Activated naive CD8-positive, alpha-beta T cell treated with anti-CD3 and anti-CD28 coated beads for 36 hours (primary cell): Measurements from ENCODE around the gene MCC. TPM values are rescaled to one million over a fixed set of nuclear protein-coding genes. Genes with fewer than 3 reads are reported as not detected.

ENCODE experiments used
- DNase-seq: peaks from one replicate; pipeline ENCODE4 v3.0.0; 2021
- H3K27ac Mint-ChIP-seq: one replicate; pipeline ENCODE4 v1.8.0; 2022; ENCODE audit warnings: mild to moderate bottlenecking, moderate library complexity, mixed read lengths
- H3K27me3 Mint-ChIP-seq: one replicate; pipeline ENCODE4 v1.8.0; 2022; ENCODE audit warnings: mild to moderate bottlenecking, mixed read lengths
- H3K36me3 Mint-ChIP-seq: one replicate; pipeline ENCODE4 v1.8.0; 2021; ENCODE audit warnings: mild to moderate bottlenecking, mixed read lengths
- H3K4me1 Mint-ChIP-seq: one replicate; pipeline ENCODE4 v1.8.0; 2021; ENCODE audit warnings: mixed read lengths
- H3K4me3 Mint-ChIP-seq: one replicate; pipeline ENCODE4 v1.8.0; 2022; ENCODE audit warnings: mild to moderate bottlenecking, moderate library complexity, mixed read lengths
- H3K9me3 Mint-ChIP-seq: one replicate; pipeline ENCODE4 v1.8.0; 2022; ENCODE audit warnings: mixed read lengths
- total RNA-seq, 2 experiments: library from RNA; stranded (reverse); gene quantifications; one replicate each; pipeline ENCODE4 v1.2.3, GENCODE V29; 2021

The MCC gene
- total RNA-seq, 2 experiments from 2014 or later: 2.4 to 2.9 TPM

GRCh38 chr5:113050721-113051382 lies 437.4 kb downstream of the MCC start:
- H3K4me1 Mint-ChIP-seq: peaks cover 3% of the 10 kb centered on the region
- no peaks in the 10 kb centered on the region for H3K9me3 Mint-ChIP-seq
- no peaks in the 10 kb centered on the region for H3K27me3 Mint-ChIP-seq
- H3K27ac Mint-ChIP-seq: no peak overlapping the region
- no peak overlapping the region for H3K4me3 Mint-ChIP-seq
- no peaks in the 10 kb centered on the region for H3K36me3 Mint-ChIP-seq
- no peak for DNase-seq

DNA sequence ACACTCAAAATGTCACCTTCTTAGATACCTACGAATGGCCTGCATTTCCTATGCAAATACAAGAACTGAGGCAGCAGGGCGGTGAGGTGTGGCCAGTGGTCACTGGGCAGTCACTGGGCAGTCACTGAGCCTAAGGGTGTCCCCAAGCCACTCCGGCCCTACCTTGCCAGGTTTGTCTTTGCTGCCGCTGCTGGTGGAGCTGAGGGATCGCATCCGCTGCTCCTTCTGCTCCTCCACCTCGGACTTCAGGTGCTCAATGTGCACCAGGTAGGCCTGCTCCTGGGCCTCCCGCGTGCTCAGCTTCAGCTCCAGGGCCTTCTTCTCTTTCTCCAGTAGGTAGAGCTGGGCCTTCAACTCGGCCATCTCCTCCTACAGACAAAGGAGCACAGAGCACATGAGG lies 439.3 kb downstream of the MCC start:
- no peak for DNase-seq
- H3K27me3 Mint-ChIP-seq: no peaks in the 10 kb centered on the region
- H3K4me3 Mint-ChIP-seq: no peak overlapping the region
- H3K9me3 Mint-ChIP-seq: no peaks in the 10 kb centered on the region
- peaks cover 3% of the 10 kb centered on the region for H3K4me1 Mint-ChIP-seq
- no peaks in the 10 kb centered on the region for H3K36me3 Mint-ChIP-seq
- no peak overlapping the region for H3K27ac Mint-ChIP-seq

GRCh38 chr5:113047733-113048652 lies 440.3 kb downstream of the MCC start:
- Mint-ChIP-seq H3K36me3 (no peaks in the 10 kb centered on the region), H3K27ac (no peak overlapping the region), H3K4me1 (peaks cover 3% of the 10 kb centered on the region), H3K27me3 (no peaks in the 10 kb centered on the region), H3K9me3 (no peaks in the 10 kb centered on the region), H3K4me3 (no peak overlapping the region)
- DNase-seq: no peak

GRCh38 chr5:113047234-113047633 lies 441.0 kb downstream of the MCC start:
- no peak for DNase-seq
- H3K4me1 Mint-ChIP-seq: peaks cover 3% of the 10 kb centered on the region
- no peaks in the 10 kb centered on the region for H3K27me3 Mint-ChIP-seq
- no peak overlapping the region for H3K27ac Mint-ChIP-seq
- no peaks in the 10 kb centered on the region for H3K36me3 Mint-ChIP-seq
- no peaks in the 10 kb centered on the region for H3K9me3 Mint-ChIP-seq
- no peak overlapping the region for H3K4me3 Mint-ChIP-seq

DNA sequence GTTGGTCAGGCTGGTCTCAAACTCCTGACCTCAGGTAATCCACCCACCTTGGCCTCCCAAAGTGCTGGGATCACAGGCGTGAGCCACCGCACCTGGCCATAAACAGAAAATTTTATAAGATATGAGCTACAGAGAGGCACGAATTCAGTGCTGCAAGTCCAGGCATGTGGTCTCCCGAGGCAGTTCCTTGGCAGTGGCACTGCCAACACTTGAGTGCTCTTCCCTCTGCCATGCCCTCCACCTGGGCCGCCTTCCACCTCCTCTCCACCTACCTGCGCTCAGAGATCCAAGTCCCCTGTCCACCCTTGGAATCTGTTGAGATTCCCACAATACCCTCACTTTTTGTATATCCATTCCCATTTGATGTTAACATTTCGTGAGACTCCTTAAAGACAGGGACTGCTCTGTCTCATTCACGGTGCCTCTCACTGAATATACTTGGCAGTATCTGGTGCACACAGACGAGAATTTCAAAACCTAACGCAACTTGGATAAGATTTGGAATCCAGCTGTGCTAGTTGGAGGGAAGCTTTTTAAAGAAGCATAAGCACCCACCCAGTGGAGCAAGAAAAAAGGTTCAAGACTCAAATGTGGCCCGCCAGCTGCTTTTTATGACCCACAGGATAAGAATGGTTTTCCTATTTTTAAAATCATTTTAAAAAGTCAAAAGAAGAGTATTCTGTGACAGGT lies 443.3 kb downstream of the MCC start:
- Mint-ChIP-seq H3K27me3 (no peaks in the 10 kb centered on the region), H3K4me3 (no peak overlapping the region), H3K9me3 (no peaks in the 10 kb centered on the region), H3K27ac (no peak overlapping the region), H3K4me1 (no peaks in the 10 kb centered on the region), H3K36me3 (no peaks in the 10 kb centered on the region)
- no peak for DNase-seq

- Mint-ChIP-seq H3K36me3 (no peaks in the 10 kb centered on the region), H3K9me3 (no peaks in the 10 kb centered on the region), H3K4me3 (no peak overlapping the region), H3K27ac (no peak overlapping the region), H3K27me3 (no peaks in the 10 kb centered on the region), H3K4me1 (no peaks in the 10 kb centered on the region)
- DNase-seq: peak; percentile 10
These were observed 444.7 kb downstream of the MCC start for GRCh38 chr5:113043491-113043931.

DNA sequence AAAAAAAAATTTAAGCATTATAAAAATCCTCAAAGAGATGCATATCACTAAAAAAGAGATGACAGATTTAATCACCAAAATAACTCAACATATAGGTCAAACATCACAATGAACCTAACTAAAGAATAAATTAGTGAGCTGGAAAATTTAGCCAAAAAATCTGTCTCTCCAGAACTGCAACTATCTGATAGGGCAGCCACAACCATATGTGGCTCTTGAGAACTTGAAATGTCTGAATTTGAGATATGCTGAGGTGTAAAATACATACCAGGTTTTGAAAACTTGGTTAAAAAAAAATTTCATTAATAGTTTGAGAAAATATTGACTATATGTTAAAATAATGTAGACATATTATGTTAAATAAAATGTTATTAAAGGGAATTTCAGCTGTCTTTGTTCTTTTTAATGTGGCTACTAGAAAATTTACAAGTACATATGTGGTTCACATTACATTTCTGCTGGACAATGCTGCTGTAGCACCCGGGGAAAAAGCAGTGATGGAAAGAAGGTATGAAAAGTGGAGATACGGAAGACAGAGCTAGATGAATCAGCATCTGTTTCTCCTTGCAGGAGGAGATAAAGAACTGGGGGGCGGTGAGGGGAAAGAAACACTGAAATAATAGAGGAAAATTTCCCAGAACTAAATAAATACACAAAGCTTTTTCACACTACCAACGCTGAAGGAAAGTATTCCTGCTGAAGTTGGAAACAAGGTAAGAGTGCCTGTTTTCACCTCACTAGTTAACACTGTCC lies 445.6 kb downstream of the MCC start:
- H3K9me3 Mint-ChIP-seq: no peaks in the 10 kb centered on the region
- no peak overlapping the region for H3K27ac Mint-ChIP-seq
- H3K27me3 Mint-ChIP-seq: no peaks in the 10 kb centered on the region

DNA sequence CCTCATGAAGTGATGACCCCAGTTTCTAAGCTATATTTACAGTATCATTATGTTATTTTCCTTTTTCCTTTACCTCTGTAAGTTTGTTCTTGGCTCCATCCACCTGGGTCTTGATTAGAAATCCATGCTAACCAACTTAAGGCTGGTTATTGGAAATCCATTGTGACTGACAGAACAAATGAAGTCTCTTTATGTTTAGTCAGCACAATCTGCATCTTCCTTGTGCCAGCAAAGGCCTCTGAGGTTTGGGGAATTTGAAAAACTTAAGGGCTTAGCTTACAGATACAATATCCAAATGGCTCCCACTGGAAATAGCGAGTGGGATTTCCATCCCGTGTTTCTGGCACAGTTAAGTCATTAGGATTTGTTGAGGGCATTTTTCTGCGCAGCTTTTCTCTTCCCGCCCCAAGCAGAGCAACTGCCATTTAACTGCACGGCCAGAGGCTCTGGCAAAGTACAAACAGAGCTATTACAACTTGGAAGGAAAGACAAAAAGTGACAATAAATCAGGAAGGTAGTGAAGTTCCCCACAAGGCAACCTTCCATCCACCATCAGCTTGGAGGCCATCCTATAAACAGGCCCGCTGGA lies 447.5 kb downstream of the MCC start:
- H3K27me3 Mint-ChIP-seq: no peaks in the 10 kb centered on the region
- no peak overlapping the region for H3K4me3 Mint-ChIP-seq
- DNase-seq: no peak
- no peaks in the 10 kb centered on the region for H3K36me3 Mint-ChIP-seq
- H3K9me3 Mint-ChIP-seq: no peaks in the 10 kb centered on the region
- no peak overlapping the region for H3K27ac Mint-ChIP-seq
- no peaks in the 10 kb centered on the region for H3K4me1 Mint-ChIP-seq

More for the DNA sequence above, 445.6 kb downstream of the MCC start:
- H3K4me1 Mint-ChIP-seq: no peaks in the 10 kb centered on the region
- no peaks in the 10 kb centered on the region for H3K36me3 Mint-ChIP-seq
- no peak overlapping the region for H3K4me3 Mint-ChIP-seq
- no peak for DNase-seq

GRCh38 chr5:113039934-113040285 lies 448.3 kb downstream of the MCC start:
- no peaks in the 10 kb centered on the region for H3K27me3 Mint-ChIP-seq
- no peaks in the 10 kb centered on the region for H3K4me1 Mint-ChIP-seq
- no peaks in the 10 kb centered on the region for H3K36me3 Mint-ChIP-seq
- no peak overlapping the region for H3K4me3 Mint-ChIP-seq
- no peak for DNase-seq
- no peaks in the 10 kb centered on the region for H3K9me3 Mint-ChIP-seq
- no peak overlapping the region for H3K27ac Mint-ChIP-seq

- Mint-ChIP-seq H3K27me3 (no peaks in the 10 kb centered on the region), H3K27ac (no peak overlapping the region), H3K4me3 (no peak overlapping the region), H3K36me3 (no peaks in the 10 kb centered on the region), H3K4me1 (no peaks in the 10 kb centered on the region), H3K9me3 (no peaks in the 10 kb centered on the region)
- no peak for DNase-seq
These were observed 448.9 kb downstream of the MCC start for GRCh38 chr5:113039229-113039933.

GRCh38 chr5:113038714-113039113 lies 449.5 kb downstream of the MCC start:
- H3K27ac Mint-ChIP-seq: no peak overlapping the region
- no peaks in the 10 kb centered on the region for H3K4me1 Mint-ChIP-seq
- H3K27me3 Mint-ChIP-seq: no peaks in the 10 kb centered on the region
- no peak for DNase-seq
- H3K36me3 Mint-ChIP-seq: no peaks in the 10 kb centered on the region
- H3K9me3 Mint-ChIP-seq: no peaks in the 10 kb centered on the region
- no peak overlapping the region for H3K4me3 Mint-ChIP-seq

GRCh38 chr5:113038136-113038535 lies 450.1 kb downstream of the MCC start:
- Mint-ChIP-seq H3K36me3 (no peaks in the 10 kb centered on the region), H3K27ac (no peak overlapping the region), H3K27me3 (no peaks in the 10 kb centered on the region), H3K9me3 (no peaks in the 10 kb centered on the region), H3K4me1 (no peaks in the 10 kb centered on the region), H3K4me3 (no peak overlapping the region)
- DNase-seq: no peak

DNA sequence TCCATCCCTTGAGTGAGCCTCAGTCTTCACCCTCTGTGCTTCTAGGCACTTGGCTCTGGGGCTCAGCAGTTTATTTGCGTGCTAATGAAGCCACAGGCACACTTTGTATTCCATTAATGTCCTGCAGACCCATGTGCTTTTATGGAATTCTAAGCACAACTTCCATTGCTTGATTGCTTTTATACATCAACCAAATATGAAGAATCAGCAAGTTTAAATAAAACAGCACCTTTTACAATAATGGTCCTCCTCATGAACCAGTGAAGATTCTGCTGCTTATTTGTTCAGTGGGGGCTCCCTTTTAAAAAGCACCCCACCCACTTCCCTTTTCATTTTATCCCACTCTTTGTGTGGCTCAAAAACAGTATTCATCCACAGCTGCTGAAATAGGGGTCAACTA lies 451.4 kb downstream of the MCC start:
- no peaks in the 10 kb centered on the region for H3K36me3 Mint-ChIP-seq
- no peak overlapping the region for H3K27ac Mint-ChIP-seq
- H3K27me3 Mint-ChIP-seq: no peaks in the 10 kb centered on the region
- no peak for DNase-seq
- H3K4me3 Mint-ChIP-seq: no peak overlapping the region
- H3K4me1 Mint-ChIP-seq: no peaks in the 10 kb centered on the region
- no peaks in the 10 kb centered on the region for H3K9me3 Mint-ChIP-seq

DNA sequence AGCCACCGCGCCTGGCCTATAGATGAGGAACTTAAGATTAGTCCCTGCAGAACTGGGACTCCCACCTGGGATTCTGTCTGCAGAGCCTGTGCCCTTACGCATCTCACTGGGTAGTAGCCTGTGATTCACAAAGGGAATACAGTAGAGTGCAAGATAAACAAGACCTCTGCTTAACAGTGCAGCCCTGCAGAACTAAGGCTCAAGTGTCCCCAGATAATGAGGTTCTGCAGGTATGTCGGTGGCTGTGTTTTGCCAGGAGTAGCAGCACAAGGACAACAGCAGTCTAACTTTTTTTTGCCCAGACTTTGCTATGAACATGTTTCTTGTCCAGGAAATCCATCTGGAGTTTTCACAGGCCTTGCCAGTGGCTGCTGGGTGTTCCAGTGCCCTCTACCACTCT lies 451.9 kb downstream of the MCC start:
- no peak overlapping the region for H3K27ac Mint-ChIP-seq
- no peaks in the 10 kb centered on the region for H3K27me3 Mint-ChIP-seq
- H3K9me3 Mint-ChIP-seq: no peaks in the 10 kb centered on the region
- DNase-seq: no peak
- H3K4me1 Mint-ChIP-seq: no peaks in the 10 kb centered on the region
- H3K4me3 Mint-ChIP-seq: no peak overlapping the region
- no peaks in the 10 kb centered on the region for H3K36me3 Mint-ChIP-seq
